ENCODE data around the gene C3orf70. TPM values are rescaled to one million over a fixed set of nuclear protein-coding genes. Genes with fewer than 3 reads are reported as not detected.
"Not testable (repeated sequence)": the region's sequence is repeated elsewhere in the genome, so short reads cannot be mapped to it uniquely, and the experiment has no call there.

C3orf70 gene
- total RNA-seq, 1 donor from 2014 or later, result 16.5 TPM

GRCh38 chr3:185112186-185112585, 40.7 kb downstream of the C3orf70 start:
- TF ChIP-seq, protein P1, sequence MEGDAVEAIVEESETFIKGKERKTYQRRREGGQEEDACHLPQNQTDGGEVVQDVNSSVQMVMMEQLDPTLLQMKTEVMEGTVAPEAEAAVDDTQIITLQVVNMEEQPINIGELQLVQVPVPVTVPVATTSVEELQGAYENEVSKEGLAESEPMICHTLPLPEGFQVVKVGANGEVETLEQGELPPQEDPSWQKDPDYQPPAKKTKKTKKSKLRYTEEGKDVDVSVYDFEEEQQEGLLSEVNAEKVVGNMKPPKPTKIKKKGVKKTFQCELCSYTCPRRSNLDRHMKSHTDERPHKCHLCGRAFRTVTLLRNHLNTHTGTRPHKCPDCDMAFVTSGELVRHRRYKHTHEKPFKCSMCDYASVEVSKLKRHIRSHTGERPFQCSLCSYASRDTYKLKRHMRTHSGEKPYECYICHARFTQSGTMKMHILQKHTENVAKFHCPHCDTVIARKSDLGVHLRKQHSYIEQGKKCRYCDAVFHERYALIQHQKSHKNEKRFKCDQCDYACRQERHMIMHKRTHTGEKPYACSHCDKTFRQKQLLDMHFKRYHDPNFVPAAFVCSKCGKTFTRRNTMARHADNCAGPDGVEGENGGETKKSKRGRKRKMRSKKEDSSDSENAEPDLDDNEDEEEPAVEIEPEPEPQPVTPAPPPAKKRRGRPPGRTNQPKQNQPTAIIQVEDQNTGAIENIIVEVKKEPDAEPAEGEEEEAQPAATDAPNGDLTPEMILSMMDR (IDR thresholded peaks at IDR 0.05), result no peak
- H3K27me3 ChIP-seq, result no peaks in the 10 kb centered on the region
- intact Hi-C loops (cut with DNase I), result no loop called here

GRCh38 chr3:185109012-185109411, 43.8 kb downstream of the C3orf70 start:
- DNase-seq (ENCODE audit: low spot score in 2 of 2); H3K4me1 ChIP-seq: not testable (repeated sequence)

More at GRCh38 chr3:185112186-185112585, 40.7 kb downstream of the C3orf70 start:
- no peaks in the 10 kb centered on the region for H3K36me3 ChIP-seq
- H3K9me3 ChIP-seq, result no peaks in the 10 kb centered on the region
- DNase-seq (ENCODE audit: low spot score in 2 of 2), result no peak
- peaks cover 0 to 3% of the 10 kb centered on the region in 2 donors for H3K4me1 ChIP-seq
- H3K4me3 ChIP-seq, result no peak overlapping the region
- no peak overlapping the region for H3K27ac ChIP-seq

DNA sequence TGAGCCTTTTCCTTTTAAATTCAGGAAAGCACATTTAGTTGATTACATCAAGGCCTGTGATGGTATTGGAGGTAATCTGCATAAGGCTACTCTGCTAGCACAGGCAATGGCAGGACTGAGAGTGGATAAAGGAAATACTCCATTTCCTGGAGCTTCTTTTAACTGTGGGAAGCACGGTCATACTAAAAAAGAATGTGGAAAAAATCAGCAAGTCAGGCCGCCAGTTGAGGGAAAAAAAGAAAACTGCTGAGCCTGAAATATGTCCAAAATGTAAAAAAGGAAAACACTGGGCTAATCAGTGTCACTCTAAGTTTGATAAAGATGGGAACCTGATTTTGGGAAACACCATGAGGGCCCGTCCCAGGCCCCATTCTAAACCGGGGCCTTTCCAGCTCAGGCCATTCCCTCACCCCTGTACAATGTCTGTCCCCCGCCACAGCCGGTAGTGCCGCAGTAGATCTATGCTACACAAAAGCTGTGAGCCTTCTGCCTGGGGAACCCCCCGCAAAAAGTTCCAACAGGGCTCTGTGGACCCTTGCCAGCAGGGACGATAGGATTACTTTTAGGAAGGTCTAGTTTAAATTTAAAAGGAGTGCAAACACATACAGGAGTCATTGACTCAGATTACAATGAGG, 46.5 kb downstream of the C3orf70 start:
- H3K4me1 ChIP-seq; H3K4me3 ChIP-seq; DNase-seq (ENCODE audit: low spot score in 2 of 2); H3K9me3 ChIP-seq; intact Hi-C loops (cut with DNase I); H3K36me3 ChIP-seq; H3K27me3 ChIP-seq; H3K27ac ChIP-seq: not testable (repeated sequence)

More at GRCh38 chr3:185109012-185109411, 43.8 kb downstream of the C3orf70 start:
- intact Hi-C loops (cut with DNase I); H3K27ac ChIP-seq; H3K27me3 ChIP-seq; H3K9me3 ChIP-seq; H3K4me3 ChIP-seq; H3K36me3 ChIP-seq: not testable (repeated sequence)

DNA sequence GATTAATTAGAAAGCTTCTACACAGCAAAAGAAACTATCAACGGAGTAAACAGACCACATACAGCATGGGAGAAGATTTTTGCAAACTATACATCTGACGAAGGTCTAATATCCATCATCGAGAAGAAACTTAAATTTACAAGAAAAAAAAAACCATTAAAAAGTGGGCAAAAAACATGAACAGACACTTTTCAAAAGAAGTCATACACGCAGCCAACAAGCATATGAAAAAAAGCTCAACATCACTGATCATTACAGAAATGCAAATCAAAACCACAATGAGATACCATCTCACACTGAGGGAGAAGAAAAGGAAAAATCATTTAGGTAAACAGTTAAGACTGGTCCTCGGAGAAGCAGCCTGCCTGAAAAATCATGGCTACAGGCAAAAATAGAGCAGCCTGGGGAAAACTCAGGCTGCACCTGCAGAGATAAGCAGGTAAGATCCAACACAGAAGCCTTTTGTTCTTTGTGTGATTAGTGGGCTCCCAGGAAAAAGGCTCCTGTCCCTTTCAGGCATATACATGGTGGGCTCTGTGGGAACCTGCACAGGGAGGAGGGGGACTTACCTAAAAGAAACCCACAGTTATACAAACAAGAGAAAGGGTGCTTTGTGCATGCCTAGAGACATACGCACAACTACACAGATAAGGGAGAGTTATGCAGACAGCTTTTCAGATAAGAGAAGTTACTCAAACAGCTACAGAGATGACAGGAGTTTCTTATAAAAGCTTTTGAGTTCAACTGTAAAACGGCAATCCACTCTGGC, 49.3 kb downstream of the C3orf70 start:
- Histone ChIP-seq H3K9me3 (peaks cover 0 to 6% of the 10 kb centered on the region in 2 donors), H3K4me1 (peaks cover 0 to 7% of the 10 kb centered on the region in 2 donors), H3K36me3 (no peaks in the 10 kb centered on the region), H3K4me3 (no peak overlapping the region), H3K27me3 (no peaks in the 10 kb centered on the region), H3K27ac (no peak overlapping the region)
- TF ChIP-seq, protein P1 (IDR thresholded peaks at IDR 0.05), result no peak
- intact Hi-C loops (cut with DNase I), result no loop called here
- DNase-seq (ENCODE audit: low spot score in 2 of 2), result no peak

- Histone ChIP-seq H3K36me3 (no peaks in the 10 kb centered on the region), H3K4me3 (no peak overlapping the region), H3K9me3 (no peaks in the 10 kb centered on the region), H3K27ac (no peak overlapping the region), H3K4me1 (no peaks in the 10 kb centered on the region), H3K27me3 (no peaks in the 10 kb centered on the region)
- TF ChIP-seq, protein P1 (IDR thresholded peaks at IDR 0.05), result no peak
- intact Hi-C loops (cut with DNase I), result no loop called here
- no peak for DNase-seq (ENCODE audit: low spot score in 2 of 2)
Measured at GRCh38 chr3:185094697-185095096, 58.2 kb downstream of the C3orf70 start.

DNA sequence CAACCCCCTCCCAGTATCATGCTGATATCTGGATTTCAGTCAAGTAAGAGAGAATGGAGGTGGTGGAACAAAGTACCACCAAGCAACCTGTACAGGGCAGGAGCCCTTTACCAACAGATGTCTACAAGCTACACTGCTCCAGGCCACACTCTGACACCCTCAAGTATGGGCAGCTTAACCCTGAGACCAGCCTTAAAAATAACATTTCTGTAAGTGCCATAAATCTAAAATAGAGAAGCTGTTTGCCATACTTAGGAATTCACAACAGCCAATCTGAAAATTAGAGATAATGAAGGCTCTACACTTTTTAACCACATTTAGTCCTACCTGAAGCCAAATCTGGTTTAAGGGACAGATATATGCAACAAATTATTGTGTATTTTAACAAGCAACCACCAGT, 59.7 kb downstream of the C3orf70 start:
- TF ChIP-seq, protein P1 (IDR thresholded peaks at IDR 0.05), result no peak
- no peak for DNase-seq (ENCODE audit: low spot score in 2 of 2)
- Histone ChIP-seq H3K36me3 (no peaks in the 10 kb centered on the region), H3K9me3 (no peaks in the 10 kb centered on the region), H3K4me3 (no peak overlapping the region), H3K27me3 (no peaks in the 10 kb centered on the region), H3K4me1 (no peaks in the 10 kb centered on the region), H3K27ac (no peak overlapping the region)
- intact Hi-C loops (cut with DNase I), result no loop called here
